Tibial artery (tissue), 4 donors: ENCODE measurements around the gene DCUN1D4.

Source experiments
- DNase-seq, 2 donors: peaks; one replicate each; pipeline ENCODE4 v3.0.0-alpha.2; 2019
- H3K27ac ChIP-seq, 2 donors: fragments of 200-600 bp; sonication (generic) in 1 of 2; 1 replicate in 1 of 2; 2 replicates in 1 of 2; pipeline ENCODE4 v1.5.1; 2018 to 2019; ENCODE audit warnings: mild to moderate bottlenecking in 1 of 2
- H3K27me3 ChIP-seq, 2 donors: fragments of 200-600 bp; sonication (generic) in 1 of 2; one replicate each; pipeline versions ENCODE4 v1.5.1 to v1.6.0; 2016 to 2019
- H3K36me3 ChIP-seq, 3 donors: fragments of 200-600 bp; sonication (generic) in 2 of 3; one replicate each; pipeline ENCODE4 v1.5.1; 2016 to 2019; ENCODE audit warnings: mild to moderate bottlenecking in 2 of 3
- H3K4me1 ChIP-seq, 4 donors: fragments of 200-600 bp; sonication (generic) in 2 of 4; 1 replicate in 3 of 4; 2 replicates in 1 of 4; pipeline ENCODE4 v1.5.1; 2016 to 2019
- H3K4me3 ChIP-seq, 2 donors: fragments of 200-600 bp; sonication (generic) in 1 of 2; 1 replicate in 1 of 2; 2 replicates in 1 of 2; pipeline ENCODE4 v1.5.1; 2018 to 2019; ENCODE audit warnings: mild to moderate bottlenecking in 2 of 2
- H3K9me3 ChIP-seq, 3 donors: fragments of 200-600 bp; sonication (generic) in 1 of 3; one replicate each; pipeline ENCODE4 v1.5.1; 2016 to 2019
- intact Hi-C: fragments of 100-400 bp; cut with DNase I; formaldehyde crosslinking; loops from one replicate; pipeline ENCODE4 v1.15.0; 2023; ENCODE audit warnings: low total_unique reads
- TF ChIP-seq, protein P1 (sequence below), 2 experiments: fragments of 200-600 bp in 1 of 2; fragments of 450-650 bp in 1 of 2; IDR thresholded peaks; one replicate each; pipeline ENCODE4 v1.5.1; 2017 to 2019; ENCODE audit warnings: antibody characterized with exemption in 2 of 2, mild to moderate bottlenecking in 1 of 2, moderate library complexity in 1 of 2

DCUN1D4 gene

GRCh38 chr4:51833236-51833635 is 9.7 kb upstream of the DCUN1D4 start:
- DNase-seq: no peak
- TF ChIP-seq, protein P1, sequence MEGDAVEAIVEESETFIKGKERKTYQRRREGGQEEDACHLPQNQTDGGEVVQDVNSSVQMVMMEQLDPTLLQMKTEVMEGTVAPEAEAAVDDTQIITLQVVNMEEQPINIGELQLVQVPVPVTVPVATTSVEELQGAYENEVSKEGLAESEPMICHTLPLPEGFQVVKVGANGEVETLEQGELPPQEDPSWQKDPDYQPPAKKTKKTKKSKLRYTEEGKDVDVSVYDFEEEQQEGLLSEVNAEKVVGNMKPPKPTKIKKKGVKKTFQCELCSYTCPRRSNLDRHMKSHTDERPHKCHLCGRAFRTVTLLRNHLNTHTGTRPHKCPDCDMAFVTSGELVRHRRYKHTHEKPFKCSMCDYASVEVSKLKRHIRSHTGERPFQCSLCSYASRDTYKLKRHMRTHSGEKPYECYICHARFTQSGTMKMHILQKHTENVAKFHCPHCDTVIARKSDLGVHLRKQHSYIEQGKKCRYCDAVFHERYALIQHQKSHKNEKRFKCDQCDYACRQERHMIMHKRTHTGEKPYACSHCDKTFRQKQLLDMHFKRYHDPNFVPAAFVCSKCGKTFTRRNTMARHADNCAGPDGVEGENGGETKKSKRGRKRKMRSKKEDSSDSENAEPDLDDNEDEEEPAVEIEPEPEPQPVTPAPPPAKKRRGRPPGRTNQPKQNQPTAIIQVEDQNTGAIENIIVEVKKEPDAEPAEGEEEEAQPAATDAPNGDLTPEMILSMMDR (IDR thresholded peaks at IDR 0.05): no peak
- H3K4me1 ChIP-seq: no peaks in the 10 kb centered on the region

GRCh38 chr4:51835079-51835478 is 7.9 kb upstream of the DCUN1D4 start:
- Histone ChIP-seq H3K4me3 (no peak overlapping the region), H3K9me3 (no peaks in the 10 kb centered on the region), H3K36me3 (no peaks in the 10 kb centered on the region), H3K27me3 (peaks cover 0 to 4% of the 10 kb centered on the region in 2 donors), H3K27ac (no peak overlapping the region), H3K4me1 (no peaks in the 10 kb centered on the region)
- intact Hi-C loops: no loop called here
- TF ChIP-seq, protein P1 (IDR thresholded peaks at IDR 0.05): no peak
- no peak for DNase-seq

More at GRCh38 chr4:51833236-51833635, 9.7 kb upstream of the DCUN1D4 start:
- Histone ChIP-seq H3K36me3 (no peaks in the 10 kb centered on the region), H3K27me3 (peaks cover 0 to 6% of the 10 kb centered on the region in 2 donors), H3K4me3 (no peak overlapping the region), H3K9me3 (no peaks in the 10 kb centered on the region), H3K27ac (no peak overlapping the region)
- intact Hi-C loops: no loop called here

GRCh38 chr4:51835855-51836254 is 7.1 kb upstream of the DCUN1D4 start:
- Histone ChIP-seq H3K9me3 (no peaks in the 10 kb centered on the region), H3K4me1 (no peaks in the 10 kb centered on the region), H3K27me3 (no peaks in the 10 kb centered on the region), H3K4me3 (no peak overlapping the region), H3K27ac (no peak overlapping the region), H3K36me3 (no peaks in the 10 kb centered on the region)
- TF ChIP-seq, protein P1 (IDR thresholded peaks at IDR 0.05): no peak
- DNase-seq: no peak
- intact Hi-C loops: no loop called here

DNA sequence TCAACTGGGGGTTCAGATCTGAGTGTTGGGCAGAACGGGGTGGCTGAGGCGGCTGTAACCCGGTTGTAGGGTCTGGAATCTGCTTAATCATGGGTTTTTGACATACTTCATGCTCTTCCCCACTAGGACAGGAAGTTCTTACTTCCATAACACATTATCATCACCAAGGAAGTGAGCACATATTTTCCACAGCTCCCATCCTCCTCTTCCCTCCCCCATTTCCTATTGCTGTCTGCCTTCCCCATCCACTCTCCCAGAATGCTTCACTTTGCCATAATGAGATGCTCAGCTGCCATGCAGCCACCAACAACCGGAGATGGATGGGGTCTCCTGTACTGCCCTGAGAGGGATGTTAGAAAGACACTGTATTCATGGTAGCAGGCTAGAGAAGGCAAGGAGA is 6.4 kb upstream of the DCUN1D4 start:
- Histone ChIP-seq H3K4me3 (no peak overlapping the region), H3K27me3 (no peaks in the 10 kb centered on the region), H3K9me3 (no peaks in the 10 kb centered on the region), H3K36me3 (no peaks in the 10 kb centered on the region), H3K4me1 (no peaks in the 10 kb centered on the region), H3K27ac (no peak overlapping the region)
- no peak for DNase-seq
- TF ChIP-seq, protein P1 (IDR thresholded peaks at IDR 0.05): no peak
- intact Hi-C loops: no loop called here

DNA sequence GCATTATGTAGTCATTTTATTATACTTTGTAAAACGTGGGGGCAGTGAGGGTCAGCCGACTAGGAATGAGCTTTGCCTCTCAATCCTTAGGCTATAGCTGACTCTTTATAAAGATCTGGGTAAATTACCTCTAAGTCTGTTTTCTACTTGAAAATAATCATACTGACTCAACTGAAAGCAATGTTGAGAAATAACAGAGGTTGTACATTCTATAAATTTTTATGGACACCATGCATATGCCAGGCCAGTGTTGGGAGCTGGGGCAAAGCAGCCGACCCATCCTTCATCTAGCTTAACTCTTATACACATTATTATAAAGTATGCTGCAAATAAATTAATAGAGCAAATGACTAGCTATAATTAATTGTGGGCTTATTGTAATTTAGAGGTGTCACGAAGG is 2.2 kb upstream of the DCUN1D4 start:
- TF ChIP-seq, protein P1 (IDR thresholded peaks at IDR 0.05): no peak
- H3K27me3 ChIP-seq: no peaks in the 10 kb centered on the region
- DNase-seq: no peak
- H3K27ac ChIP-seq: no peak overlapping the region
- H3K9me3 ChIP-seq: no peaks in the 10 kb centered on the region
- intact Hi-C loops: loop anchor here (10.0 kb wide), 1 partner anchor 814 kb away; the partner anchor contains the start of gene USP46
- H3K36me3 ChIP-seq: no peaks in the 10 kb centered on the region
- H3K4me1 ChIP-seq: peaks cover 0 to 13% (median 9%) of the 10 kb centered on the region in 4 donors
- H3K4me3 ChIP-seq: no peak overlapping the region

DNA sequence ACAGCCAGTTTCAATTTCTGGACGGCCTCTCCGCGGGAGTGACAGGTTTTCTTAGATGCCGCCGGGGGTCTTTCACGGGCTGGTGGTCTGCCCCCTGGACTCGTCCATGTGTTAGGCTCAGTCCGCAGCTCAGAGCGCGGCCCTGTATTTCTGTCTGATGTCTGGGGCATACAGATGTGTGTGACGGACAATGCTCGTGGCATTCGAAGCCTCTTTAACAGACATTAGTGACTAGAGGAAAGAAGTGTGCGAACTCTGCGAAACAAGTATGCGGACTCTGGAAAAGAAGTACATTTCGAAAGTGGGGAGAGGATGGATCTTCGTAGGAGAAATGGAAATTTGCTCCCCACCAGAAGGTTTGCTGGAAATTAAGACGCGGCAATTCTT is 793 bp upstream of the DCUN1D4 start:
- TF ChIP-seq, protein P1 (IDR thresholded peaks at IDR 0.05): no peak
- DNase-seq: peak; percentile 38 to 65
- Histone ChIP-seq H3K4me1 (peaks cover 0 to 18% (median 10%) of the 10 kb centered on the region in 4 donors), H3K27ac (peak overlapping the region; percentile 85 to 96), H3K27me3 (no peaks in the 10 kb centered on the region), H3K9me3 (no peaks in the 10 kb centered on the region), H3K36me3 (no peaks in the 10 kb centered on the region), H3K4me3 (peak overlapping the region; percentile 87 to 89)
- intact Hi-C loops: loop anchor here (10.0 kb wide), 1 partner anchor 813 kb away; the partner anchor contains the start of gene USP46
